Activated CD4-positive, alpha-beta T cell treated with anti-CD3 and anti-CD28 coated beads, Interleukin-2, amount 50 U/mL, for 16 hours (primary cell): Measurements from ENCODE around the gene ENOSF1.
"Not testable (repeated sequence)": the region's sequence is repeated elsewhere in the genome, so short reads cannot be mapped to it uniquely, and the experiment has no call there.

Source experiments
- DNase-seq: peaks from one replicate; pipeline ENCODE4 v3.0.0-alpha.2; 2020

The ENOSF1 gene

GRCh38 chr18:706405-706804 lies 6.0 kb downstream of the ENOSF1 start:
- DNase-seq, result no peak

- no peak for DNase-seq
These were observed 9.0 kb downstream of the ENOSF1 start for GRCh38 chr18:703213-703967.

GRCh38 chr18:697800-698199 lies 14.6 kb downstream of the ENOSF1 start:
- no peak for DNase-seq

- DNase-seq, result no peak
These were observed 15.4 kb downstream of the ENOSF1 start for GRCh38 chr18:697012-697411.

- DNase-seq, result no peak
These were observed 18.8 kb downstream of the ENOSF1 start for GRCh38 chr18:693466-694187.

- DNase-seq, result no peak
These were observed 19.6 kb downstream of the ENOSF1 start for GRCh38 chr18:692824-693223.

GRCh38 chr18:688323-688722 lies 24.1 kb downstream of the ENOSF1 start:
- no peak for DNase-seq

GRCh38 chr18:686339-687111 lies 25.9 kb downstream of the ENOSF1 start:
- no peak for DNase-seq

- no peak for DNase-seq
These were observed 27.0 kb downstream of the ENOSF1 start for GRCh38 chr18:685438-685837.

GRCh38 chr18:683531-683930 lies 28.9 kb downstream of the ENOSF1 start:
- DNase-seq, result no peak

GRCh38 chr18:682833-683232 lies 29.6 kb downstream of the ENOSF1 start:
- DNase-seq, result no peak

- DNase-seq, result not testable (repeated sequence)
These were observed 30.0 kb downstream of the ENOSF1 start for GRCh38 chr18:682416-682815.

- peak; percentile 92 for DNase-seq
These were observed 30.4 kb downstream of the ENOSF1 start for GRCh38 chr18:681985-682384.

GRCh38 chr18:680392-680791 lies 32.0 kb downstream of the ENOSF1 start:
- DNase-seq, result no peak

GRCh38 chr18:679516-679915 lies 32.9 kb downstream of the ENOSF1 start:
- no peak for DNase-seq

- DNase-seq, result no peak
These were observed 33.8 kb downstream of the ENOSF1 start for GRCh38 chr18:678482-679182.

- no peak for DNase-seq
These were observed 34.5 kb downstream of the ENOSF1 start for GRCh38 chr18:677951-678381.

- no peak for DNase-seq
These were observed 35.3 kb downstream of the ENOSF1 start for GRCh38 chr18:677145-677544.

- DNase-seq, result no peak
These were observed 35.7 kb downstream of the ENOSF1 start for GRCh38 chr18:676736-677135.

GRCh38 chr18:676069-676468 lies 36.4 kb downstream of the ENOSF1 start:
- no peak for DNase-seq

GRCh38 chr18:675307-675706 lies 37.1 kb downstream of the ENOSF1 start:
- no peak for DNase-seq

- no peak for DNase-seq
These were observed 38.7 kb downstream of the ENOSF1 start for GRCh38 chr18:673769-674168.

GRCh38 chr18:673317-673716 lies 39.1 kb downstream of the ENOSF1 start:
- no peak for DNase-seq
